ENCODE measurements around the gene KDM5C.
"Not testable (repeated sequence)": the region's sequence is repeated elsewhere in the genome, so short reads cannot be mapped to it uniquely, and the experiment has no call there.

KDM5C gene

GRCh38 chrX:53190363-53190960 lies 34.5 kb downstream of the KDM5C start:
- no peak for DNase-seq

DNA sequence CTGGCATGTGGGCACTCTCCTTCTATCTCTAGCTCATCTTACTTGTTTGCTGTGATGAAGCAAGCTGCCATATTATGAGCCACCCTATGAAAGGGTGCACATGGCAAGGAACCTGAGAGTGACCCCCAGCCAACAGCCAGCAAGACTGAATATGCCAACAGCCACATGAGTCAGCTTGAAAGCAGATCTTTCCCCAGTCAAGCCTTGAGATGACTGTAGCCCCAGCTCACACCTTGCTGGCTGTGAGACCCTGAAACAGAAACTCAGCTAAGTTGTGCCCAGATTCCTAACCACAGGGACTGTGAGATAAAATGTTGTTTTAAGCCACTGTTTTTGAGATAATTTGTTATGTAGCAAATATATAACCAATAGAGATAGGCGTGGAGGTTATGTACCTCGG lies 36.2 kb downstream of the KDM5C start:
- DNase-seq, result no peak

DNA sequence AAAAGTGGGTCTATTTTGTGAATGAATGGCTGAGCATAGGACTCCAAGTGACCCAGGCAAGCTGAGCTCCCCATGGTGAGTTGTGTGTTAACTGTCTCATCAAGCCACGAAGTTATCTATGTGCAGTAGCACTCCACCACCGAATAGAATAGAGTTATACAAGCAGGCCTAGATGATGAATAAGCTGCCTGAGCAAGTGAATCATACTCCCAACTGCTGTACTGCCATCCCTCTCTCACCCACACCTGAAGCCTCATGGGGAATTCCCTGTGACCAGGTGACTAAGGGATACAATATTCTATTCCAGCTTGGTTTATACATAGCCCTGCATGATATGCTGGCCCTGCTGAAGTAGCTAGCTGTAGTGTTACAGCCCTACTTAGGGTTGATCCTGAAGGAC lies 38.7 kb downstream of the KDM5C start:
- DNase-seq, result no peak

DNA sequence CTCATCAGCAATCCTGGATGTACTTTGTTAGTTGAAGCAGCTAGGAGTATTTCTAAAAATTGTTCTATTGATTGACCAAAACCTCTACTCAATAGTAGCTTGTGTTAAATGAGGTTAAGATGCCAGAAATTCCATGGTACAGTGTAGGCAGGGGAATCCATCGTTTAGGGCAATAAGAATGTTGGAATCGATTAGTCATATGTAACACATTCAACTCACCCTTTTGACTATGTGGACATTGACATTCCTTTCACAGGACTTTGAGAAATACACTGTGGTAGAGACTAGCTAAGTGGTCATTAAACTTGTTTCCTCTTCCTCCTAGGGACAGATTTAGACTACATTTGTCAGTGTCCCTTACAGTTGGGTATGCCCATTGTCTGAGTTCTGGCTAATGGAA lies 40.2 kb downstream of the KDM5C start:
- DNase-seq, result no peak

DNA sequence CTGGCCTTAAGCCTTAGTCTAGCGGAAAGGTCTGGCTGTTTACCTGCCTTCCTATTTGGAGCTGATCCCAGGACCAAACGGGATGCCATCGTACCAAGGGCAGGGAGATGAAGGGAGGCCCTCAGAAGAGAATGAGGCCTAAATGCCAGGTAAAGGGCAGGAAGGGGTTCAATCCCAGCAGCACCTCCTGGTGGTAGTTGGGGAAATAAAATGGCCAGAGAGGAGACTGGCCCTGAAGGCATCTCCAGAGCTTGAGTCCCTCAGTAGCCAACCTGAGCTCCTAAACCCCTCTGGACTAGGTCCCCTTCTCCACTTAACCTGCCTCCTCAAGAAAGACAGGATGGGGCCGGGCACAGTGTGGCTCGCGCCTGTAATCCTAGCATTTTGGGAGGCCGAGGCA lies 53.7 kb downstream of the KDM5C start:
- DNase-seq, result no peak

GRCh38 chrX:53166103-53166502 lies 58.9 kb downstream of the KDM5C start:
- no peak for DNase-seq

- not testable (repeated sequence) for DNase-seq
Observed at GRCh38 chrX:53164566-53164965, 60.4 kb downstream of the KDM5C start.

DNA sequence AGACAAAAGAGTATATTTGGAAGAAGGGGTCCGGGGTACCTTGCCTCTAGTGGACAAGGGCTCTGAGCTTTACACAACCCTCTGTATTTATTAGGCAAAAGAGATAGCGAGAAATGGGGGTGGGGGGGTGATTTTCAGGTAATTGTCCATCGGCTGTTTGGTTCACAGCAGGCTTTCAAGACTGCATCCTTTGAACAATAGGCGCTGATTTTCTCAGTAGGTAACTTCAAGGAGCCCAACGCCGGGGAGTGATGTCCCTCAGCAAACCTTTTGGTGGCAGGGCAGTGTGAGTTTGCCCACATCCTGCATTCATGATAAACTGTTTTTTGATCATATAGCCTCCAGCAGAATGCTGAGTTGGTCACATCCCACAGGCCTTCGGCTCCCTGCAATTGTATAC lies 61.6 kb downstream of the KDM5C start:
- no peak for DNase-seq

DNA sequence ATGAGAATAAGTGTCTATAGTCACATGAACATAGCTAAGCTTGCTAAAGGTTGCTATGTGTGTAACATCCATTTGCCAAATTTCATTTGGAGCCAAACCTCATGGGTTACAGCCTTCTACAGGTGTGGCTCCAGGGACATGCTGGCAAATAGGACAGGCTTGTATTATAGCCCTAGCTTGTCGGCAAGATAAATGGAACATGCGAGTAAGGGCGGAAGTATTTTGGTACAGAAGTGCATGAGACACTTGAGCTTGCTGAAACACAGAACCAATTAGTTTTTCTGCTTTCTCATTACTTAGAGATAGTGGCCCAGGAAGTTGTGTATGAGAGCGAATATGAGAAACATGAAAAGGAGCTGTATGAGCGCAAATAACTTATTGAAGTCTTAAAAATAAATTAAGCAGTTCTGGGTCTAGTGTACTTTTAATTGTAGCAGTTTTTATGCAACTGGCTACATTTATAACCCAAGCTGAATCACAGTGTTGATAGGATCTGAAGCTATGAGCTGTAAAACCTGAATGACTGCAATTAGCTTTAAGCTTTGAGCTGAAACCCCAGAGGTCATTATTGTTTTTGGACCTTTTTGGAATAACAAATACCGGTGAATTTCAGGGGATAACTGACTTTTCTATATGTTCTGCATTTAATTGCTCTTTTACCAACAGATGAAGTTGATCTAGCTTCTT lies 64.6 kb downstream of the KDM5C start:
- no peak for DNase-seq

GRCh38 chrX:53159184-53159583 lies 65.8 kb downstream of the KDM5C start:
- DNase-seq, result no peak

GRCh38 chrX:53156207-53156596 lies 68.8 kb downstream of the KDM5C start:
- DNase-seq, result no peak

DNA sequence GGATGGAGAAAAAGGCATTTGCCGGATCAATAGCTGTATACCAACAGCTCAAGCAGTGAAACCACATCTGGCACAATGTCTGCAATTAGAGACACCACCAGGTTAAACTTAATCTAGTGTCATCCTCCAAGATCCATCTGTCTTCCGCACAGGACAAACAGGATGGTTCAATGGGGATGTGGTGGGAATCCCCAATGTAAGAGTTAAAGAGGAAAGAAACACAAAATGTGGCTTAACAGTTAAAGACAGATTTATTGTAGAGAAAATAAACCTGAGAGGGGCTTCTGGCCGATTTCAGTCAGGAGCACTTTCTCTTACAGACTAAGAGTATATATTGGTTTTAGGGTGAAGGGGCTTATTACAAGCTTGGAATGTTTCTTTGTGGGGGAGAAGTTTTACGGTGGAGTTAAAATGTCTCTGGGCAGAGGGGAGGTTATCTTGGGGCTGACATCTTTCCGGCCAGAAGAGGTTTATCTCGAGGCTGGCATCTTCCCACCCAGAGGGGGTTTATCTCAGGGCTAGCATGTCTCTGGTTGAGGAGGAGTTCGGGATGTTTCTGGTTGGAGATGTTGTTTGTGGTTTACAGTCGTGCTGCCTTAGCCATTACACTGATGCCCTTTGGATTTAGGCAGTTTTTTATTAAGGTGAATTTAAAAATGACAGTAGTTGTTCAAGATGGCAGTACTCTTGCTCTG lies 69.3 kb downstream of the KDM5C start:
- no peak for DNase-seq

DNA sequence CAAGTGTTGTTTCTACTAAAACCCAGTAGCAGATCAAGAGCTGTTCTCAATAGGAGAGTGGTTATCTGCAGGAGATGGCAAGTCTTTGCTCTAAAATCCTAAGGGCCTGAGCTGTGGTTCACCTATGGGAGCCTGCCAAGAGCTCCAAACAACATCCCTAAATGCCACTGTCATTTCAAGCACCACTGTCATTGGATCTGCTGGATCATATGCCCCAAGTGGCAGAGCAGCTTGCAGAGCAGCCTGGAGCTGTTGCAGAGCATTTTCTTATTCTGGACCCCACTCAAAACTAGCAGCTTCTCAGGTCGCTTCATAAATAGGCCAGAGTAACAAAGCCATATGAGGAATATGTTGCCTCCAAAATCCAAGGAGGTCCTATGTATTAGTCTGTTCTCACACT lies 71.4 kb downstream of the KDM5C start:
- DNase-seq, result no peak
